GM19035 (cell line): Measurements from ENCODE around the gene EGFL6.
"Not testable (repeated sequence)": the region's sequence is repeated elsewhere in the genome, so short reads cannot be mapped to it uniquely, and the experiment has no call there.

ENCODE experiments used
- ATAC-seq: cut with Tn5 transposase; IDR thresholded peaks from one replicate; pipeline ENCODE4 v1.9.1; 2021; ENCODE audit not compliant: unreplicated experiment

Gene EGFL6

DNA sequence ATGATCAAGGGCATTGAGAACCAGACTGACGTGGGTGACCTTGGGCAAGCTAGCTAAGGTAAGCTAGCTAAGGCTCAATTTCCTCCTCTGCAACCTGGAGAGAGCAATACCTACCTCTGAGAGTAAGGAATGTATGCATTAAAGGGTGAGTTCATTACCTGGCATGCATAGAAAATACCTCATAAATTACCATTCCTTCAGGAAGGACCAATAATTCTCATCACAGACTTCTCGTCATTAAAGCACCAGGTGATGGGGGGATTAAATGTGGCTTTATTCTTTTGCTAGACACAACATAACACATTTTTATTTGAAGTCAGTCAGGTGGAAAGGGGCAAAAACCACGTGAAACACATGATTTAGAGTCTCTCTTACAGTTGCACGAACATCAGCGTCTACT lies 21.5 kb downstream of the EGFL6 start:
- ATAC-seq: no peak

DNA sequence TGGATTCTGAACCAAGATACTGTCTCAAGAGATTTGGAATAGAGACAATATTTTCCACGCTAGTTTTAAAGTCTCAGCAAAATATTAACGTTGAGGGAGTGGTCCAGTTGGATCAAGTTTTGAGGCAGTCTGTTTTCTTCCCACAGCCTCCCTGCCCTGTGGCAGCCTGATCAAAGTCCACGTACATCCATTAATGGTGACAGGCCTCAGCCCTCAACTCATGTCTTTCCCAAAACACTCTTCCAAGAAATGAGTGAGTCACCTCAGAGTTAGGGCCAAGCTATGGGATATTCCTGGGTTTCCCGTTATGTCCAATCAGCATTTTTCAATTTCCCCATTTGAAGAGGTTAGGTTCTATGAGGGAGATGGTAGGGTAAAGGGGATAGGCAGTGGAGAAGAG lies 28.5 kb downstream of the EGFL6 start:
- ATAC-seq: no peak

DNA sequence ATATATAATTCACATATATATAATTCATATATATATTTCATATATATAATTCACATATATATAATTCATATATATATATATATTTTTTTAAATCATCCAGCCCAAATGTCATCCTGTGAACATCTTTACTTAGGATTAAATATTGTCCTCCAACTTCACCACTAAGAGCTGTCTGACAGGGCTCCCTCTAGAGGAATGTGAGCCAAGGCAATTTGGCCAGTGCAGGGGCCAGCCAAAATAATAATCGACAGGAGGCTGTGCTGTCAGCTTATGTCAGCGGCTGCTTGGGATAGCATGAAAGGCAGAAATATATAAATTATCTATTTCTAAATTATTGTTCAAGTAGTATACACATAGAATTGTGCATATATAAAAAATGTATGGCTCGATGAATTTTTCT lies 29.5 kb downstream of the EGFL6 start:
- ATAC-seq: no peak

DNA sequence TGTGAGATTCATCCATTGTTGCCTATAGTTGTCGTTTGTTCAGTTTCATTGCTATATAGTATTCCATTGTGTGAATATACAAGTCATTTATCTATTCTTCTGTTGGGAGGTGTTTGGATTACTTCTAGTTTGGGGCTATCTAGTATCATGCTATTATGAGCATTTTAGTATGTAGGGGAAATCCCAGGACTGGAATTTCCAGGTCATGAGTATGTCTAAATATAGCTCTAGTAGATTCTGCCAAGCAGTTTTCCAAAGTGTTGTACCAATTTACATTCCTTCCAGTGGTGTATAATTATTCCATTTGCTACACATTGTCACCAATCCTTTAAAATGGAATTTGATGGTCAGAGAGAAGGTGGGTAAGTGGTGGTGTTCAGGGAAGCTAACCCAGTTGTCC lies 30.1 kb downstream of the EGFL6 start:
- no peak for ATAC-seq

DNA sequence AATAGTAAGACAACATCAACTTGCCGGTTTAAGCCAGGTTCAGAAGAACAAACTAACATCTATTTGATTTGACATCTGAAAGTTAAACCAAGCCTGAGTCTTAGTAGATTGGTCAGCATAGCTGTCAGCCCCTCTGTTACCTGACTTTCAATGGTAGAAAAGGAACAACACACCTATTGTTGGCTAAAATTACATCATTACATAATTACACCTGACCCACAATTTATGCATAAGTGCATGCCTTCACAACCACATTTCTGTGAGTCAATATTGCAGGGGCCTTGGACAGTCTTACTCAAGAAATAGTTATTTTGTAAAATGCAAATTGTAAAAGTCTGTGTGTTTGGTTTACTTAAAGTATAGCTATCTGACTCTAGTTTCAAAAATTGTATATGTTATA lies 36.2 kb downstream of the EGFL6 start:
- ATAC-seq: no peak

DNA sequence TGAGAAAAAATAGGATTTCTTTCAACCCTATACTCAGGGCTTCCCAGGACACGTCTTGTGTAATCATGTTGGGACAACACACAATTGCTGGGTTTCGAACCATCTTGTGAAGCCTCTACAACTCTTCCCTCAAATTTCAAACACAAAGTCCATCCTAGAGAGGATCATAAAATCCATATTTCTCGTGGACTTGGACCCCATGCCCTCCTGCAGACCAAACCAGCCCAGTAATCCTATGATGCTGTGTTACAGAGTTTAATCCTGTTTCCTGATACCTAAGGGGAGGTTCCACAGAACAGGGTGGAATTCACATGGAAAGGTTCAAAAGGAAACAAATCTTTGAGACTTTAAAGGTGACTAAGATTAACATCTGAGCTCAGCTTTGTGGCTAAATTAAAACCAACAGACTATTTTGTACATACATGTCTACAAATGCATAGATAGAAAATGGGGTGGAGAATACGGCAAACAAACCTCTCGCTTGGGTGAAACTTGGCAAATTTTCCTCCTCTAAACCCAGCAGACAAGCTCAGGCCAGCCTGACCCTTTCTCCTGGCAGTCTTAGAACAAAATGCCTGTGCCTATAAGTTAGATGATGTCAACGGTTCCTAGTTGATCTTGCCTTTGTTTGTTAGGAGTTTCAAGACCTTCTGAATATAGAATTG lies 38.1 kb downstream of the EGFL6 start:
- no peak for ATAC-seq

DNA sequence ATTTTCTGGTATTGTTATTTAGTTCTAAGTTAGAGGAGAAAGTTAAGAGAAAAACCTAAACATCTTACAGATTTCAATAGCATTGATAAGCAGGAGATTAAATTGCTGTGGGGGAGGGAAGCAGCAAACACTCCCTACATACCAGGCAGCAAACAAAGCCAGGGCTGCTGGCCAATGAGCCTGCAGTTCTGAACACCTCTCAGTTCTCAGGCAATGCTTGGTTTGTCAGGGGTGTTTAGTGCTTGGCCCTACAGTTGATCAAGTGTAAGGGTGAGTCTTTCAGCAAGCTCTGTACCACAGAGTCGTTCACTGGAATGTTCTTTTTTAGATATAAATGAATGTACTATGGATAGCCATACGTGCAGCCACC lies 38.6 kb downstream of the EGFL6 start:
- no peak for ATAC-seq

DNA sequence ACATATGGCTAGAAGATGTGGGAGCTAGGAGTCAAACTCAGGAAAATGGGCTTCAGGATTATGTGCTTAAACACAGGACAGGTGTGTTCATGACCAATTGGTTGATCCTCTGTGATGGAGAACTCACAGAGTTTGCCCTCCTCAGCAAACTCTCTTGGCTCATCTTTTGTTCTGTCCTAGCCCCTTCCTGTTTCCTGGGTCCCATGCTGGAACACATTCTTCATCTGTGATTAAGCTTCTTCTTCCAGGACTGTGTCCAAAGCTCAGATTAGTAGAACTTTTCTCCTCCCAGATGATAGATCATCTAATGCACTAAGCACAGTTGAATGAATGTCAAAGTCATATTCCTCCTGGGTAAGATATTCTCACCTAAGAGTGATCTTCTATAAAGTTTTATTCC lies 44.8 kb downstream of the EGFL6 start:
- no peak for ATAC-seq

DNA sequence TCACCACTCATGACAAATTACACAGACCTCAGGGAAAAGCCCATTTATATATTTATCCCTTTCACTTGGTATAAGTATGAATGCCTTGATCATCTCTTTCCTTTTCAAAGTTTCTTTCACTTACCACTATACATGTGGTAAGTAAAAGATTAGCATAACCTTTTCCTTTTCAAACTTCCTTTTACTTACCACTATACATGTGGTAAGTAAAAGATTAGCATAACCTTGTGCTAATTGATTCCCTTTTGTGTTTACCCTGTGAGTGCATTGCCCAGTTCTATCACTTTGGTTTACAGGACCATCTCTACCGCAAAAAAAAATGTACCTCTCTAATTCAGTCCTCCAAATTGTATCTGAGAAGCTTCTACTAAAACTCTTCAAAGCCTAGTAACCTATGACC lies 50.8 kb downstream of the EGFL6 start:
- ATAC-seq: no peak

DNA sequence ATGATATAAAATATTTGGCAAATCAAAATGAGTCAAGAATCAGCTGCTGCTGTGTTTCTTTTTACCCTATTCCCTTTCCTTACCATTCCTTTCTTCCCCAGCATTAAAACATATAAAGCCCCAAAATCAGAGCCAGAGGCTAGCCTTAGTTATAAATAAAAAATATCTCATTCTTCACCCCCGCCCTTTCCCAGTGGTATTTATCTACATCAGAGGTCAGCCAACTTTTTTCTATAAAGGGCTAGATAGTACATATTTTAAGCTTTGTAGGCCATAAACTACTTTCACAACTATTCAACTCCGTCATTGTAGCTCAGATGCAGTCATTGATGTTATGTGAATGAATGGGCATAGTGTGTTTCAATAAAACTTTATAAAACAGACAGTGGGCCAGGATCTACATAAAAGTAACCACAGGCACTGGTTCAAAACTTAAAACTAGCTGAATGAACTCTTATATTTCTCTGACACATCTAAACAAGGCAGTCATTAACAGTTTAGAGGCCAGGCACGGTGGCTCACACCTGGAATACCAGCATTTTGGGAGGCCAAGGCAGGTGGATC lies 53.1 kb downstream of the EGFL6 start:
- no peak for ATAC-seq

DNA sequence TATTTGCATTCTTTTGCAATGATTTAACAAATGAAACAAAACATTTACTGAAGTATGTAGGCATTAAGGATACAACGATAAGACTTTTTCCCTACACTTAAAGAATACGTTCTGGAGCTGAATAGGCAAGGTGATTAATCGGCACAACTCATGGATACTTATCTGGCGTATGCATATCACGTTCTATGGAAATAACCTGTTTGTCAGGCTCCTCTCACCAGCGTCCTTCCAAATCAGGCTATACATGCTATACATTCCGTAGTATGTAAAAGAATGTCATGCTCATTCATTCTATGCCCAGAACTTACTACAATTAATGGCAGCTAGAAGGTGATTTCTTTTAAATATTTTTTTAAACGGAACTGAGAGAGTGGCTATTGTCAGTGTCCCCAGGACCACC lies 57.9 kb downstream of the EGFL6 start:
- ATAC-seq: no peak

DNA sequence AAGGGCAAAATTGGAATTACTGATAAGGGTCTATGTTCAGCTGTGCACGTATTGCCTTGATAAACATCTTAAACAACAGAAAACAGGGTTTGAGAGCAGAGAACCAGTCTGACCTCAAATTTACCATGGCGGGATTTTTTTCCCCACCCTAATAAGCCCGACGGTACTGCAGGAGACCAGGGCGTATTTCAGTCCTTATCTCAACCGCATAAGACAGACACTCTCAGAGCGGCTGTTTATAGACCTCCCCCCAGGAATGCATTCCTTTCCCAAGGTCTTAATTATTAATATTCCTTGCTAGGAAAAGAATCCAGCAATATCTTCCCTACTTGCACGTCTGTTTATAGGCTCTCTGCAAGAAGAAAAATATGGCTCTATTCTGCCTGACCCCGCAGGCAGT lies 67.8 kb downstream of the EGFL6 start:
- ATAC-seq: not testable (repeated sequence)

DNA sequence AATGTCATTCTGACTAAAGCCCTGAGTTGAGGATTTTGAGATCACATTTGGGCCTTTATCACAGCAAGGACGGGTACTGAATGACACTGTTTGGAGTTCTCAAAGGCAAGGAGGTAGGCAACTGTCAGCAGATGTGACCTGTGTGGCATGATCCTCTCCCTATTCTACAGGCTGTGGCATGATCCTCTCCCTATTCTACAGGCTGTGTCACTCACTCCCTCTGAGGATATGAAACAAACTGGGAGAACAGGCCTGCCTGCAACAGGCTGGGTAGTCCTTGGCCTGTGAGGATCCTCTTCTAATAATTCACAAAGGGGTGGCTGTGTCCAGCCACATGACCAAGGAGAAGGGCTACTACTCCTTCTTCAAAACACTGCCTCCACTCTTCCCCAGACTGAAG lies 68.6 kb downstream of the EGFL6 start:
- ATAC-seq: no peak

DNA sequence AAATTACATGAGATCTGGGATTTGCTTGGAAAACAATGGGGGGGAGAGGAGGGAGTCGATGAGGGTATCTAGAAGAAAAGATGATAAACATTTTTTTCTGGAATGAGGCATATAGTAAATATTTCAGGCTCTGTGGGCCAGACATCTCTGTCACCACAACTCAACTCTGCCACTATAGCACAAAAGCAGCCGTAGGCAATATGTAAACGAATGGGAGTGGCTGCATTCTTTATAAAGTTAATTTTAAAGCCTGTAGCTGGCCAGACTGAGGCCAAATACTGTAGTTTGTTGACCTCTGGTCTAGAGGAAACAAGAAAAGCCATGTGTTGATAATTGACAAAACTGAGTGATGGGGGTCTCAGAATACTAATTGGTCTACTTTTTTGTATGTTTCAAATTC lies 69.4 kb downstream of the EGFL6 start:
- no peak for ATAC-seq

DNA sequence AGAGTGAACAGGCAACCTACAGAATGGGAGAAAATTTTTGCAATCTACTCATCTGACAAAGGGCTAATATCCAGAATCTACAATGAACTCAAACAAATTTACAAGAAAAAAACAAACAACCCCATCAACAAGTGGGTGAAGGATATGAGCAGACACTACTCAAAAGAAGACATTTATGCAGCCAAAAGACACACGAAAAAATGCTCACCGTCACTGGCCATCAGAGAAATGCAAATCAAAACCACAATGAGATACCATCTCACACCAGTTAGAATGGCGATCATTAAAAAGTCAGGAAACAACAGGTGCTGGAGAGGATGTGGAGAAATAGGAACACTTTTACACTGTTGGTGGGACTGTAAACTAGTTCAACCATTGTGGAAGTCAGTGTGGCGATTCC lies 72.3 kb downstream of the EGFL6 start:
- not testable (repeated sequence) for ATAC-seq

DNA sequence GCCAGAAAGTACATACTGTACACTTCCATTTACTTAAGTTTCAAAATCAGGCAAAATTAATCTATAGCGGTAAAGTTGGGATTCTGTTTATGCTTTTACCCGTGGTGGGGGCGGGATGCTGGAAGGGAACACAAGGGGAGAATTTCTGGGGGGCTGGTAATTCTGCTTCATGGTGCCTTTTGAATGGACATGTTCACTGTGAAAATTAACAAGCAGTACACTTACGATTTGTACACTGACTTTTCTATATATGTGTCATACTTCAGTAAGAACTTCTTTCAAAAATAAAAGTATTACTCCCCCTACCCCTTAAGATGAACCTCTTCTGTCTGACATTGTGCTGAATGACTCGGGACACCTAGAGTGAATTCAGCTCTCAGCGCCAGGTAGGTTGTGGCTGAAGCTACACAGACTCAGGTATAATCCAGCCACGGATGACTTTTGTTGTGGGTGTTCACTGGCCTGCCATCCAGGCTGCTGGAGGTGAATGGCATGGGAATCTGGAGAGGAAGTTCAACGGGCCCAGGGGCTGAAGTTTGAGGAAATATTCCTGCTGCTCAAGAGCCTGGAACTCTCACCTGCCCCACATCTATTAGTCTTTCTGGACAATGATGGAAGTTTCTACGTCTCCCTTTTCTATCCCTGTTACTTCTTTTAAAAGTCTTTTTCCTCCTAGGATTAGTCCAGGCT lies 76.2 kb downstream of the EGFL6 start:
- ATAC-seq: no peak

DNA sequence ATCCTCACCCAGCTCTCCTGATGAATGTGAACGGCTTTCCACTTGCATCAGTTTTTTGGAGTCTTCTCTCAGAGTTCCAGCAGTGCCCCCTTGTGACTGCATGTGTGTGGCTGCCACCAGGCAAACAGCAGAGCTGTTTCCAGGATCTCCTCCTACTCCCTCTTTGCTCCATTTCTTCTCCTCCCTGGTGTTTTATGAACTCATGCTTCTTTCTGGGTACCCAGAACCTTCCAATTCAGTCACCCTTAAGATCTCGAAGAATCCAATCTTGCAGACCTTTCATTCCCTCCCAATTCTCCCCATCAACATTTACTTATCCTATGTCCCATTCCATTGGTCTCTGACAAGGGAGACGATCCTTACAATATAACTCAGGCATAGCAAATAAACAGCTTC lies 76.8 kb downstream of the EGFL6 start:
- ATAC-seq: no peak

DNA sequence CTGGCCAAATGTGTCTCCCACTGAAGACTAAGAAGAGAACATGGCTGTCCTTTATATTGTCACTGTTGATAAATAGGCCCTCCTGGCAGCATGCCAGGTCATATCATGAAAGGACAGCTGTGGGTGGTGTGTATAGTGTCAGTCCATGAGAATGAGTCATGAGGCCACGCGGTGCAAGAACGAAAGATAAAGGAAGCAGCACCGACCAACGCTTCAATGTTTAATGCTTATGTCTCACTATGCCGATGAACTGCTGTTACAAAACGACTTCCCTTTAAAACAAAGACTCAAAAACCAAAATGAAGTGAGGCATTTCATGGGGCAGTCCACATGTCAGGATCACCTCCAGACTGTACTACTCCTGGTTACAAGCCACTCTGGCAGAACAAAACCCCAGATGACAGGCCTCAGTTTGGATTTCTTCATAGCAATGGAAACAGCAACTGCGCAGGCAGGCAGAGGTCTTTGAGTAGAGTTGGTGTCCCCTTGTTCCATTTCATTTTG lies 78.4 kb downstream of the EGFL6 start:
- no peak for ATAC-seq

DNA sequence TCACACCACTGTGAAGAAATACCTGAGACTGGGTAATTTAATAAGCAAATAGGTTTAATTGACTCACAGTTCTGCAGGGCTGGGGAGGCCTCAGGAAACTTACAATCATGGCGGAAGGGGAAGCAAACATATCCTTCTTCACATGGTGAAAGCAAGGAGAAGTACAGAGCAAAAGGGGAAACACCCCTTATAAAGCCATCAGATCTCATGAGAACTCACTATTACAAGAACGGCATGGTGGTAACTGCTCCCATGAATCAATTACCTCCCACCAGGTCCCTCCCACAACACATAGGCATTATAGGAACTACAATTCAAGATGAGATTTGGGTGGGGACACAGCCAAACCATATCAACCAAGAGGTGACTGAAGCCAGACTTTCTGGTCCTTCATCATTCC lies 78.9 kb downstream of the EGFL6 start:
- ATAC-seq: not testable (repeated sequence)

DNA sequence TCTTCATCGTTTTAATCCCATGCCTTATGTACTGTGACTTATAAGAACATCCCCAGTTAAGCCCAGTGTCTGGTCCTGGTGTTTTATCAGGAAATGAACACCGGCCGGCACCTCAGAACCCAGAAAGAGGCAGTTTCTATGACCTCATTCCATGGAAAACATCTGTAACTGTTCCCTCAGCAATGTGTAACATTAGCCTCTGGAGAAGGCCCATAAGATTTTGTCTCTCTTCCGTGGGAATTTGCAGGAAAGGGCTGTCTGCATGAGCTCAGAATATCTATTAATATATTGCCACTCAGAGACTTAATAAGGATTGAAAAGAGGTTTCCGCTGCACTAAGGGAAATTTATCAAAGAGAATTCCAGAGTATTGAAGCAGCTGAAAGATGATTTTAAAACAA lies 80.4 kb downstream of the EGFL6 start:
- ATAC-seq: no peak

DNA sequence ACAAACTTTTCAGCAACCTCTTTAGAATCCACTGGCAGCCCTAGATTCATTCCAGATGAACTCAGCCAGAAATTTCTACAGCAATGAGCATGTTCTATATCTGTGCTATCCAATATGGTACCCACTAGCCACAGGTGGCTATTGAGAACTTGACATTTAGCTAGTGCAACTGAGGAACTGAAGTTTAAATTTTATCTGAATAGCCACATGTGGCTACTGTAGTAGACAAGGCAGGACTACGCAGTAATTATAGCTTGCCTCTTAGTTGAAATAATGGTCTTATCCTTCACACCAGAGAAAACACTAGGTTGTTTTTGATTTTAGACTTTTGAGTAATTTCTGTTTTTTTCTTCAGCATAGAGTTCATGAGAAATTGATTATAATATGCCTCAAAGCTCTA lies 80.9 kb downstream of the EGFL6 start:
- no peak for ATAC-seq

DNA sequence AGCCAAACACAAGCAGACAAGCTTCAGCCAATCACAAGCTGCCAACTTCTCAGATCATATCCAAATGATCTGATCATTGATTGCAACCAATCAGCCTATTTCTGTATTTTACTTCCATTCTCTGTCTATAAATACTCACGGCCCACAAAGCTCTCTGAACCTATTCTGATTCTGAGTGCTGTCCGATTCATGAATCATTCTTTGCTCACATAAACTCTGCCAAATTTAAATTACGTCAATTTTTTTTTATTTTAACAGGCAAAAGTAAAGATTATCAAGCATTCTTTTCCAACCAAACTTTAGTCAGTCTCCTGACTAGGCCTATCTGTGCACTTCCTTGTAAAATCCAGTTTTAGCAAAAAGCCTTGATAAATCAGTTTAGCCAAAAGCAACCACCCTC lies 81.7 kb downstream of the EGFL6 start:
- ATAC-seq: no peak
